Activated CD8-positive, alpha-beta memory T cell treated with anti-CD3 and anti-CD28 coated beads, Interleukin-2, amount 50 U/mL, for 48 hours (primary cell): ENCODE results near the gene ACOT11.

Experiments
- DNase-seq: peaks from one replicate; pipeline ENCODE4 v3.0.0-alpha.2; 2020

The ACOT11 gene

DNA sequence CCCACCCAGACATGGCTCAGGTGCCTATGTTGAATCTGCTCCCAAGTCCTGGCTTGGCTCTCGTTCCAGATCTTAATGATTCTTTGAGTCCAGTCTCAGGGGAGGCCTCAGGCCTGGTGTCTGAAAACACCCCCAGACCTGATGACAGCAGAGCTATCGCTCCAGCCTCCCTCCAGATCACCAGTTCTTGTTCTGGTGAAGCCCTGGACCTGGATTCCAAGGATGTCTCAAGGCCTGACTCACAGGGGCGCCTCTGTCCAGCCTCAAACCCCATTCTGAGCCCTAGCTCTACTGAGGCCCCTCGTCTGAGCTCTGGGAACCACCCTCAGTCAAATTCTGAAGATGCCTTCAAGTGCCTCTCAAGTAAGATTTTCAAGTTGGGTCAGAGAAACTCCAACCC, 105.0 kb downstream of the ACOT11 start:
- DNase-seq: no peak

DNA sequence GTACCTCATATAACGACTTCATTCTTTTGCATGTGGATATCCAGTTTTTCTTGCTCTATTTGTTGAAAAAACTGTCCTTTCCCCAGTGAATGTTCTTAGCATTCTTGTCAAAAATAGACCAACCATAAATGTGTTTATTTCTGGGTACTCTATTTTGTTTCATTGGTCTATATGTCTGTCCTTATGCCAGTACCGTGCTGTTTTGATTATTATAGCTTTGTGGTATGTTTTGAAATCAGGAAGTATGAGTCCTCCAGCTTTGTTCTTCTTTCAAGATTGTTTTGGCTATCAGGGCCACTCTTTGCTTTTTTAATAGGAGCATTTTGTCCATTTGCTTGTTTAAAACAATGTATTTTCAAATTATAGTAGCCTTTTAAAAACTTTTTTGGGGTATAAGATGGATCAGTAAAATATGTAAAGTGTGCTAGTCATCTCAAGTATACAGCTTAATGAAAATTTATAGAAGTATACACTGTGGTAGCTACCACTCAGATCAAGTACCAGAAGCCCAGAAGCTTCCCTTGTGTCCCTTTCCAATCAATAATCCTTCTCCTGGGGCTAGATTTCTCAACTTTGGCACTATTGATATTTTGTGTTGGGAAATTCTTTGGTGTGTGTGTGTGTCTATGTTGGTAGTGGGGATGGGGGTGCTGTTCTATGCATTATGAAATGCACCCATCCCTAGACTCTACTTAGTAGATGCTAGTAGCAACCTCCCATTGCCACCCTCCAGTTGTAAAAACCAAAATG, 110.3 kb downstream of the ACOT11 start:
- DNase-seq: no peak
